Frontal cortex (tissue), 4 donors: Measurements from ENCODE around the gene CAPN15. TPM values are rescaled to one million over a fixed set of nuclear protein-coding genes. Genes with fewer than 3 reads are reported as not detected.
A peak's percentile ranks its signal among the peaks of the same experiment; 100 is the strongest.
"Not testable (repeated sequence)": the region's sequence is repeated elsewhere in the genome, so short reads cannot be mapped to it uniquely, and the experiment has no call there.

Experiments used
- DNase-seq, 2 donors: peaks; one replicate each; pipeline ENCODE4 v3.0.0; 2012; ENCODE audit warnings: low spot score in 2 of 2
- FAIRE-seq: peaks from 2 replicates; lab custom pipeline; 2012; peaks lifted over from hg19 to GRCh38; lab: Jason Lieb, UNC
- total RNA-seq: library from RNA; depleted of rRNA; stranded (reverse); fragments of >200 nt; gene quantifications from one replicate; pipeline ENCODE4 v1.2.3, GENCODE V29; 2014
- donor health status: control.
- donor health status: control.
- donor health status: control.

CAPN15 gene
- 7.3 TPM for total RNA-seq

DNA sequence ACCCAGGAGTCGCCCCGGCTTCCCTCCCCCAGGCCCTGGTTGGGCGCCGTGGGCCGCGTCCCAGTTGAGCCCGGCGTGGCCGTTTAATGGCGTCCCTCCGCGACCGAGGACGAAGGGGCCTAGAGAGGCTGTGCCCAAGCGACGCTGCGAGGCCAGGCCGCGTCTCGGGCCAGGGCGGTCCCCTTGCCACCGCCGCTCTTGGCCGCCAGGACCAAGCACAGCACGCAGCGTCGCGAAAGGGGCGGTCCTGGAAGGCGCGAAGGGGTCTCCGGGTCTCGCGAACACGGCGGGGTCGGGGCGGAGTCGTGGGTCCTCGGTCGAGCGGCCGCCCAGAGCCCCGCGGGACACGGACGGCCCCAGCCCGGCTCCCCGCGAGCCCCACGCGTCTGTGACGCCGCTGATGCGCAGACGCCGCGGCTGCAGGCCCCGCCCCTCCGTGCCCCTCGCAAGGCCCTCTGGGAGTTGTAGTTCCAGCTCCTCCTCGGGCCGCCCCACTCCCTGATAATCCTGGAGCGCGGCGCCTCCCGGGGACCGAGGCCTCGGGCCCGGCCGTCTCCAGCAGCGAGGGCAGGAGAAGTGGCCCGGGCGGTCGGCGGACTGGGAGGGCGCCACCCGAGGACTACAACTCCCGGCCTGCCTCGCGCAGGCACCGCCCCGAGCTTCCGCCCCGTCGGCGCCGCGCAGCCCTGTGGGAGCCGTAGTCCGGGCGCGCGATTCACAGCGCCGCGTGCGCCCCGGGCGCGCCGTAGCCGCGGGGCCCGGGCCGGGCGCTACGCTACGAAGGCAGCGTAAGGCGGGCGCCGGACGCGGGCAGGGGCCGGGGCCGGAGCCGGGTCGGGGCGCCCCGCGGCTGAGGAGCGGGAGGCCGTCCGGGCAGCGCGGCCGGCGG is at the start of gene CAPN15:
Gene CAPN15, plus strand, starts transcription at position 698 of the 889 bp plus-strand sequence. CDS start 19,127 bp downstream, outside the sequence.
- no peak for FAIRE-seq

DNA sequence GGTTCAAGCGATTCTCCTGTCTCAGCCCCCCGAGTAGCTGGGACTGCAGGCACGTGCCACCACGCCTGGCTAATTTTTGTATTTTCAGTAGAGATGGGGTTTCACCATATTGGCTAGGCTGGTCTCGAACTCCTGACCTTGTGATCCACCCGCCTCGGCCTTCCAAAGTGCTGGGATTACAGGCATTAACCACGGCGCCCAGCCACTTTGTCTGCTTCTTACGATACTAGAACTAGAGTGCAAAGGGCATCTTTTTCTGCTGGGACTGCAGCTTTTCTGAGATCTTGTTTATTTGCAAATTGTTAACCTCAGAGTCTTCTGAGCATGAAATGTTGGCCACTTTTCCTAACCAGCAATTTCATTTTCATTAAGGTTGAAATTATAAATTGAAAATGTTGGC is 49.2 kb upstream of the CAPN15 start:
- not testable (repeated sequence) for DNase-seq, FAIRE-seq

More for the DNA sequence above, at the start of gene CAPN15:
- peak; percentile 91 to 96 for DNase-seq

- FAIRE-seq: no peak
Measured at GRCh38 chr16:482468-483185, 44.9 kb upstream of the CAPN15 start.

DNA sequence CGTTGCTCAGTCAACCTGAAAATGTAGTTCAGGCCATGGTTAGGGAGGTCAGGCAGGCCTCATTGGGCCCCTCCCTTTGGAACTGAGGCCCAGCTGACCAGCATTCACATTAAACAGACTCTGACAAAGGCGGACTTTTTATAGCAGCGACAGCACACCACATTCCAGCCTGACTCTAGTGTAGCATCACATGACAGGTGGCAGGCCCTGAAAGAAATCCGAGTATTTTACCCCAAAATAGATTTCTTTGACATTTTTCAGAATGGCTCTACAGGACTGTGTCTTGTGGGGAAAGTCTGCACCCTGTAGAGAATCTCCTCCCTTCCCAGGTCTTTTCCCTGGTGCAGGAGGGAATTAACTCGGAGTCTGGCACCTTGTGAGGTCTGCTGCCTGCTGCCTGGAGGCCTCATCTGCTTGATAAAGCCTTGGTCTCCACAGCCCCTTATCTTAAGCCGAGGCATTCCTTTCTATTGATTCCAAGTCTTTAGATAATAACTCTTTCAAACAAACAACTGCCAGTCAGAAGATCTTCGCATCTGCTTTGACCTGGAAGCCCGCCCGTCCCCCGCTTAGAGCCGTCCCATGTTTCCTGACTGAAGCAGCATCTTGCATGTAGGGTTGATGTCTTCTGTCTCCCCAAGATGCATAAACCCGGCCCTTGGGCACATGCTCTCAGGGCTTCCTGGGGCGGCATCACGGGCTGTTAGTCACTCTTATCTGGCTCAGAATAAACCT is 44.0 kb upstream of the CAPN15 start:
- FAIRE-seq (no peak), DNase-seq (no peak)

More at GRCh38 chr16:482468-483185, 44.9 kb upstream of the CAPN15 start:
- no peak for DNase-seq

- FAIRE-seq: no peak
- no peak for DNase-seq
Measured at GRCh38 chr16:489606-490005, 37.9 kb upstream of the CAPN15 start.

GRCh38 chr16:490768-491167 is 36.7 kb upstream of the CAPN15 start:
- no peak for FAIRE-seq

GRCh38 chr16:491220-491919 is 36.1 kb upstream of the CAPN15 start:
- DNase-seq (no peak), FAIRE-seq (no peak)

More at GRCh38 chr16:490768-491167, 36.7 kb upstream of the CAPN15 start:
- no peak for DNase-seq

DNA sequence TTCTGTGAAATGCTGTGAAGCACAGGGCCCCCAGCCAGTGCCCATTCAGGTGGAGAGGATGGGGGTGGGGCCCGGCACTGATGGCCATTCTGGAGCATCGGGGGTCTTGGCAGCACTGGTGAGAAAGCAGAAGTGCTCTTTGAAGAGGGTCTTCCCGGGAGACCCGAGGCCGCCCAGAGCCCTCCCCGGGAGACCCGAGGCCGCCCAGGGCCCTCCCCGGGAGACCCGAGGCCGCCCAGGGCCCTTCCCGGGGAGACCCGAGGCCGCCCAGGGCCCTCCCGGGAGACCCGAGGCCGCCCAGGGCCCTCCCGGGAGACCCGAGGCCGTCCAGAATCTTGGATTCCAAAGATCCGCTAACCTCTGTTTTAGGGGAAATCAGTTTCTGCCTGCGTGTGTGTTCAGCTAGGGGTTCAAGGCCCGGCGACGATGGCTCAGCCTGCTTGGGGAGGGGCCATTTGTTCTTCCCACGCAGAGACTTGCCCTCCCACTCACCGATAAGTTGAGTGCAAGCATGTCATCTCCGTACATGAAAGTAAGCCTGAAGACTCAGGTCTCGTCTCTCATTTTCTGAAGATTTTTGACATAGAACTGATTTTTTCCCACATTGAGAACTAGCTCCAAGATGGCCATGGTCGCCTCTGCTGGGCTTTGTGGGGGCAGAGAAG is 35.2 kb upstream of the CAPN15 start:
- DNase-seq: no peak
- FAIRE-seq: no peak

- not testable (repeated sequence) for DNase-seq, FAIRE-seq
Measured at GRCh38 chr16:494676-495075, 32.8 kb upstream of the CAPN15 start.

DNA sequence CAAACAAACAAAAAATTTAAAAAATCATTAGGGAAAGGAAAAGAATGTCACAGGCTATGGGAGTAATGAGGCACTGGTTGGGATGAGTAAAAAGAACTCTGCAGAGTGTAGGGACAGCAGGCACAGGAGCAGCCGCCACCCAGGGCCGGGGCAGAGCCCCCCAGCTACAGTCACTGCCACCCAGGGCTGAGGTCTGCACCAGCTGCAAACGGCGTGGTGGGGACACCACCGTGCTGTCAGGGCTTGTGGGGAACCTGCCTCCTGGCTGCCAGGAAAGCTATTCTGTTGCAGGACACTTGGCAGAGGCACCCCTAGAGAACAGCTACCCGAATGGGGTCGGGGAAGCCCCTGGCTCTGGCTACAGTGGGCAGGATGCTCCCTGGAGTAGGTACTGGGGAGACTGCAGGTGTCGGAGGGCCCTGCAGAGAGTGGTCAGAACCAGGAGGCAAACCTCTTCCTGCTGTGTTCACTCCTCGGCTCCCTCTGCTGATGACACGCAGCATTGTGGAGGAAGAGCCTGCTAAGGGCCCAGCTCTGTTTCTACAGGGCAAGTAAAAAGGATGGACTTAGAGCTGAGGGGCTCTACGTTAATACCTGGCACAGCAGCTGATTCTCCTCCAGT is 32.3 kb upstream of the CAPN15 start:
- no peak for FAIRE-seq

GRCh38 chr16:496097-496886 is 31.2 kb upstream of the CAPN15 start:
- no peak for DNase-seq

More for the DNA sequence above, 32.3 kb upstream of the CAPN15 start:
- no peak for DNase-seq

GRCh38 chr16:497258-497657 is 30.3 kb upstream of the CAPN15 start:
- no peak for DNase-seq

More at GRCh38 chr16:496097-496886, 31.2 kb upstream of the CAPN15 start:
- no peak for FAIRE-seq

GRCh38 chr16:499924-500323 is 27.6 kb upstream of the CAPN15 start:
- FAIRE-seq: no peak
- DNase-seq: no peak

More at GRCh38 chr16:497258-497657, 30.3 kb upstream of the CAPN15 start:
- no peak for FAIRE-seq

- FAIRE-seq (no peak), DNase-seq (no peak)
Measured at GRCh38 chr16:500709-501108, 26.8 kb upstream of the CAPN15 start.

DNA sequence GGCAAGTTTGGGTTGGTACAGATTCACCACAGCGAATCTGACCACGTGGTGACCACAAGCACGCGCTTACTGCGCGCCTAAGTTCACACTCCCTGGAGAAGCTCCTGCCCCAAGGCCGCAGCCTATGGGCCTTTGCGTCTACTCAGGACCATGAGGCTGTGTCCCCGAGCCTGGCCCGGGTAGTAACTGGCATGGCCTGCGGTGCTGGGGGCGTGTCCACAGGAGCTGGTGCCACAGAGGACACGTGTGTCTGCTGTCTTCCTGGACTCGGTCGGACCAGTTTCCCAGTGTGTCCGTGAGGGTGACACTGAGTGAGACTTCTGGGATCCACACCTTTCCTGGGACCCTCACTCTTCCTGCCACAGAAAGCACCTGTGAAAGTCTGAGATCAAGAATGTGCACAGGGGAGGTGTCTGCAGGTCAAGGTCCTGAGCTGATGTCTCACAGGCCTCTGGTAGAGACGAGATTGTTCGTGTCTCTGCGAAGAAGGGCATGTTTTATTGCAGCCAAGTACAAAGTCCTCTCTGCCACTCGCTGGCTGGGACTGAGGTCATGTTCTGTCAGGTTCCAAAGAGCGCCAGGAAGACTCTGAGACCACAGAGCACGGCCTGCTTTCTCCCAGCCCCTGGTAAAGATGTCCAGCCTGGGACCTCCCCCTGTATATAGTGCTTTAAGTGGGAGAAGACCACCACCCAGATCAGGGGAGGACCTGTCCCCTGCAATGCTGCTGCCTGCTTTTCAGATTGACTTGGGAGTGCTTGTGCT is 25.2 kb upstream of the CAPN15 start:
- no peak for DNase-seq
- no peak for FAIRE-seq

DNA sequence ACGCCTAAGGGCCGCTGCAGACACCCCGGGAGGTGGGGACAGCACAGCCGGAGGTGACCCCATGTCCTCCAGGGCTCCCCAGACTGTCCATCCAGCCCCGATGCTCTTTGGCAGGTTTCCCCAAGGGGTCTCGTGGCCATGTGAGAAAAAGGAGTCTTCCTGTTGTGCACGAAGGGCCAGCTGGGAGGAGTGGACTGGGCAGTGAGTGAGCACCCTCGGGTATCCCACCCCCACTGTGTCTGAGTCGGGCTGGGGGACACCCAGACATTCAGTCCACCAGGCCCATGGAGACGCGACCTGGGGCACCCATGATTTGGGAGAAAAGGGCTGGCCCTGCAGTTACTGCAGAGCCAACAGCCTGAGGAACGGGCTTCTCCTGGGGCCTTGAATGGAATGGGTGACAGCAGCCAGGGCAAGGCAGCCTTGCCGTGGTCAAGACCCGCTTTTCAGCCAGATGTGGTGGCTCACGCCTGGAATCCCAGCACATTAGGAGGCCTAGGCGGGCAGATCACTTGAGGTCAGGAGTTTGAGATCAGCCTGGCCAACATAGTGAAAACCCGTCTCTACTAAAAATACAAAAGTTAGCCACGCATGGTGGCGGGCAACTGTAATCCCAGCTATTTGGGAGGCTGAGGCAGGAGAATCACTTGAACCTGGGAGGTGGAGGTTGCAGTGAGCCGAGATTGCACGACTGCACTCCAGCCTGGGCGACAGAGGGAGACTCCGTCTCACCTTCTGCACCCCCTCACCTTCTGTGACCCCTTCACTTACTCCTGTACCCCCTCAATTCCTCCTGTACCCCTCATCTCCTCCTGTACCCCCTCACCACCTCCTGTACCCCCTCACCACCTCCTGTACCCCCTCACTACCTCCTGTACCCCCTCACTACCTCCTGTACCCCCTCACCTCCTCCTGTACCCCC is 24.1 kb upstream of the CAPN15 start:
- DNase-seq: no peak
- no peak for FAIRE-seq
